Ovary (tissue), 9 donors: ENCODE measurements around the gene SSU72. TPM values are rescaled to one million over a fixed set of nuclear protein-coding genes. Genes with fewer than 3 reads are reported as not detected.

Source experiments
- DNase-seq, 5 donors: peaks; one replicate each; pipeline ENCODE4 v3.0.0-alpha.2; 2019 to 2020
- H3K27ac ChIP-seq, 2 donors: fragments of 200-600 bp; one replicate each; pipeline versions ENCODE4 v1.5.1 to v1.8.0; 2019 to 2022
- H3K27me3 ChIP-seq: fragments of 200-600 bp; one replicate; pipeline ENCODE4 v1.8.0; 2022
- H3K36me3 ChIP-seq: fragments of 200-600 bp; sonication (generic); one replicate; pipeline ENCODE4 v1.5.1; 2019
- H3K4me1 ChIP-seq: one replicate; pipeline ENCODE4 v1.8.1; 2013; ENCODE audit warnings: mild to moderate bottlenecking, moderate library complexity; ENCODE audit not compliant: insufficient read depth
- H3K4me3 ChIP-seq: fragments of 200-600 bp; sonication (generic); one replicate; pipeline ENCODE4 v1.5.1; 2017
- H3K9me3 ChIP-seq, 2 donors: fragments of 200-600 bp in 1 of 2; sonication (generic) in 1 of 2; one replicate each; pipeline versions ENCODE4 v1.5.1 to v1.8.1; 2013 to 2019; ENCODE audit warnings: mild to moderate bottlenecking in 1 of 2, moderate library complexity in 1 of 2
- EP300 ChIP-seq: sonication (generic); formaldehyde crosslinking; IDR thresholded peaks from one replicate; pipeline ENCODE4 v1.6.1; 2017; ENCODE audit warnings: antibody characterized with exemption
- POLR2A ChIP-seq: fragments of 450-650 bp; IDR thresholded peaks from one replicate; pipeline ENCODE4 v1.6.1; 2017; ENCODE audit warnings: antibody characterized with exemption, mild to moderate bottlenecking, moderate library complexity
- WGBS, 3 donors: extraction: QIAGEN DNeasy Blood & Tissue Kit in 1 of 3; methylation state at CpG; one replicate each; pipeline versions ENCODE4 v1.1.5 to v1.1.7; 2013 to 2017; 5-methylcytosine and 5-hydroxymethylcytosine counted together
- intact Hi-C, 4 donors: fragments of 100-400 bp; cut with DNase I; formaldehyde crosslinking; loops; one replicate each; pipeline versions ENCODE4 v1.11.0 to v1.15.1; 2022 to 2023
- polyA plus RNA-seq, 2 donors: library from polyadenylated mRNA; stranded (reverse); fragments of 200-250 nt in 1 of 2; fragments of 350-450 nt in 1 of 2; fragmentation: Illumina TruSeq in 1 of 2; extraction: RNeasy Lipid Tissue Mini Kit (QIAGEN cat#74804) in 1 of 2; gene quantifications; one replicate each; pipeline ENCODE4 v1.2.3, GENCODE V29; 2013 to 2014
- total RNA-seq, 7 donors: library from RNA; depleted of rRNA in 2 of 7; stranded (reverse); fragments of >200 nt in 2 of 7; fragmentation: NEBNext Ultra II Directional in 3 of 7; extraction: Animal tissue kit (Norgen Biotek cat#: 25700) in 3 of 7; gene quantifications; one replicate each; pipeline versions ENCODE4 v1.1.0 to v1.2.4, GENCODE V29; 2016 to 2023
- TF ChIP-seq, protein P1 (sequence below), 3 donors: fragments of 450-650 bp in 2 of 3; fragments of 200-600 bp in 1 of 3; IDR thresholded peaks; one replicate each; pipeline versions ENCODE4 v1.5.1 to v1.8.0; 2016 to 2022; ENCODE audit warnings: antibody characterized with exemption in 3 of 3, mild to moderate bottlenecking in 1 of 3
- donor health status: DM: no; HTN: no; CAD: no; lungs with moderate emphysema.
- donor health status: DM: no; HTN: no; CAD: no.
- donor health status: Bipolar disorder and iron deficiency.
- donor health status: DM: yes; HTN: yes; CAD: no.
- donor health status: DM: no; HTN: no; CAD: no.
- donor health status: DM: yes; HTN: yes; CAD: no.

SSU72 gene
- total and polyA plus RNA-seq, 9 donors: 72.3 to 119 (median 110) TPM

DNA sequence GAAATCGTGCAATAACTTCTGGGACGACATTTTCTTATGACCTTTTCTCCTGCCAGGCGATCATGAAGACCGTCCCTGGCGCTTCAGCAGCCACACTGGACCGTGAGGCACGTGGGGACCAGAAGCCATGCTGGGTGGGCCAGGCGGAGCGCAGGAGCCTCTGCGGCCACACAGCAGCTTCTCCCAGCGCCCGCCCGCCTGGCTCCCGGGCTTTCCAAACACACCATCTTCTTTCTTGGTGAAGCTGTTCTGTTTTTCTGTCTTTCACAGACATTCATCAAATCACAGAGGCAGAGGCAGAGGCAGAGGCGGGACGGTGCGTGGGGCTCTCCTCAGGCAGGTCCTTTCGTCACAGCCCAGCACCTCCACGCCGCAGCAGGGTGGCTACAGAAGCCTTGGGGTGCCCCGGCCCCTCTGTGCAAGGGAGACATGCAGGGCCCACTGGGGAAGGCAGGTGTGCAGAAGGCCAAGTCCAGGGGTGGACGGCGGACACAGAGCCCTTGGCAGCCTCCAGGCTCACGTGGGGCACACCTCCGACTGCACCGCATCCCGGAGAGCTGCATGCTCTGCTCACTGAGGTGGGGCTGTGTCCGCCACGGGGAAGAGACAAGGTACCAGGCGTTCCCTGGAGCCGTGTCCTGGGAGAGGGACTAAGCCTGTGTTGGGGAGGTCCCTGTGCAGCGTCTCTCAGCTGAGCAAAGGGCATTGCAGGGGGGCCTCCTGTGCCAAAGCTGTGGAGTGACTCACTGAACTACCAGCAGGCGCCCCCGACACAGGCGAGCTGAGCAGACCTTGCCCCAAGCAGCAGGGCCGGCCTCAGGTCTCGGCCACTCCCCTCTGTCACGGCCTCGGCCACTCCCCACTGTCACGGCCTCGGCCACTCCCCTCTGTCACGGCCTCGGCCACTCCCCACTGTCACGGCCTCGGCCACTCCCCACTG is 31.6 kb downstream of the SSU72 start:
- Histone ChIP-seq H3K36me3 (no peaks in the 10 kb centered on the region), H3K4me1 (peaks cover 11% of the 10 kb centered on the region), H3K27ac (no peak overlapping the region), H3K9me3 (no peaks in the 10 kb centered on the region), H3K4me3 (no peak overlapping the region), H3K27me3 (no peaks in the 10 kb centered on the region)
- DNase-seq: peak in 1 of 5 donors; percentile 23
- WGBS, 3 donors: 86 to 89% (median 87%) methylated on average over 45 of the region's 45 CpGs
- intact Hi-C loops: no loop called here
- no peak for TF ChIP-seq EP300
- TF ChIP-seq, protein P1, sequence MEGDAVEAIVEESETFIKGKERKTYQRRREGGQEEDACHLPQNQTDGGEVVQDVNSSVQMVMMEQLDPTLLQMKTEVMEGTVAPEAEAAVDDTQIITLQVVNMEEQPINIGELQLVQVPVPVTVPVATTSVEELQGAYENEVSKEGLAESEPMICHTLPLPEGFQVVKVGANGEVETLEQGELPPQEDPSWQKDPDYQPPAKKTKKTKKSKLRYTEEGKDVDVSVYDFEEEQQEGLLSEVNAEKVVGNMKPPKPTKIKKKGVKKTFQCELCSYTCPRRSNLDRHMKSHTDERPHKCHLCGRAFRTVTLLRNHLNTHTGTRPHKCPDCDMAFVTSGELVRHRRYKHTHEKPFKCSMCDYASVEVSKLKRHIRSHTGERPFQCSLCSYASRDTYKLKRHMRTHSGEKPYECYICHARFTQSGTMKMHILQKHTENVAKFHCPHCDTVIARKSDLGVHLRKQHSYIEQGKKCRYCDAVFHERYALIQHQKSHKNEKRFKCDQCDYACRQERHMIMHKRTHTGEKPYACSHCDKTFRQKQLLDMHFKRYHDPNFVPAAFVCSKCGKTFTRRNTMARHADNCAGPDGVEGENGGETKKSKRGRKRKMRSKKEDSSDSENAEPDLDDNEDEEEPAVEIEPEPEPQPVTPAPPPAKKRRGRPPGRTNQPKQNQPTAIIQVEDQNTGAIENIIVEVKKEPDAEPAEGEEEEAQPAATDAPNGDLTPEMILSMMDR (IDR thresholded peaks at IDR 0.05): no peak
- TF ChIP-seq POLR2A: no peak

DNA sequence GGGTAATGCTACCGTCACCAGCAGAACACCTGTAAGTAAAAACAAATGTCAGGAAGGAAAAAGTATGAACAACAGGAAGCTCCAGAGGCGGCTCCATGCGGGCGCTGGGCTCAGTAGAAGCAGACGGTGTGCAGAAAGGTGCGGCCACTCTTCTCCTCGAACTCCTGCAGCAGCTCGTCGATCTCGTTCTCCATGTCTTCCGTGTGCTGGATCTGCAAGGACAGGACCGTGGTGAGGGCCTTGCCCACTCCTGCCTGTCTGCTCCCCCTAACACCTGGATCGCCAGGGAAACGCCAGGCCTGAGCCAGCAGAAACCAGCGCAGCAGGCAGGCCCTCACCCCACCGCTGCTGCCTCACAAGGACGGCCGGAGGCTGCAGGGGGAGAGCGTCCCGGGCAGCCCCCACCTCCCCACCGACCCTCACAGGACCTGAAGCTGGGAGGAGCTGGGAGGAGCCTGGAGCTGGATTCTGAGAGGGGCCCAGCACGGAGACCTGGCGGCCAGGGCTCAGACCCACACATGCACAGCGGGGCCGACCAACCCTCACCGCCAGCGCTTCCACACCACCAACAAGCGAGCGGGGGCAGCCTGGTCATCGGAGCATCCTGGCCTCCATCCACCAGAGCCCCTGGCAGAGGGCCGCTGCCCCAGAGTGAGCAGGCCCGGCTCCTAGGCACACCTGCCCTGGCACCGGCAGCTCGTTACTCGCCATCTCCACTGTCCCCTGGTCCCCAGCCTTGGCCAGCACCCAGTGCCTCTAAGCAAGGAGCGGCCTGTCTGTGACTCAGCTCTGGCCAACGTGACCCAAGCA is 32.5 kb downstream of the SSU72 start:
- H3K4me1 ChIP-seq: peaks cover 11% of the 10 kb centered on the region
- intact Hi-C loops: no loop called here
- no peak overlapping the region for H3K27ac ChIP-seq
- H3K4me3 ChIP-seq: no peak overlapping the region
- TF ChIP-seq EP300 (no peak), POLR2A (no peak)
- TF ChIP-seq, protein P1 (IDR thresholded peaks at IDR 0.05): no peak
- H3K9me3 ChIP-seq: no peaks in the 10 kb centered on the region
- whole genome bisulfite sequencing, 3 donors: 82 to 86% (median 83%) methylated on average over 34 to 37 of the region's 37 CpGs
- H3K36me3 ChIP-seq: no peaks in the 10 kb centered on the region
- peak in 1 of 5 donors; percentile 28 for DNase-seq
- H3K27me3 ChIP-seq: no peaks in the 10 kb centered on the region

DNA sequence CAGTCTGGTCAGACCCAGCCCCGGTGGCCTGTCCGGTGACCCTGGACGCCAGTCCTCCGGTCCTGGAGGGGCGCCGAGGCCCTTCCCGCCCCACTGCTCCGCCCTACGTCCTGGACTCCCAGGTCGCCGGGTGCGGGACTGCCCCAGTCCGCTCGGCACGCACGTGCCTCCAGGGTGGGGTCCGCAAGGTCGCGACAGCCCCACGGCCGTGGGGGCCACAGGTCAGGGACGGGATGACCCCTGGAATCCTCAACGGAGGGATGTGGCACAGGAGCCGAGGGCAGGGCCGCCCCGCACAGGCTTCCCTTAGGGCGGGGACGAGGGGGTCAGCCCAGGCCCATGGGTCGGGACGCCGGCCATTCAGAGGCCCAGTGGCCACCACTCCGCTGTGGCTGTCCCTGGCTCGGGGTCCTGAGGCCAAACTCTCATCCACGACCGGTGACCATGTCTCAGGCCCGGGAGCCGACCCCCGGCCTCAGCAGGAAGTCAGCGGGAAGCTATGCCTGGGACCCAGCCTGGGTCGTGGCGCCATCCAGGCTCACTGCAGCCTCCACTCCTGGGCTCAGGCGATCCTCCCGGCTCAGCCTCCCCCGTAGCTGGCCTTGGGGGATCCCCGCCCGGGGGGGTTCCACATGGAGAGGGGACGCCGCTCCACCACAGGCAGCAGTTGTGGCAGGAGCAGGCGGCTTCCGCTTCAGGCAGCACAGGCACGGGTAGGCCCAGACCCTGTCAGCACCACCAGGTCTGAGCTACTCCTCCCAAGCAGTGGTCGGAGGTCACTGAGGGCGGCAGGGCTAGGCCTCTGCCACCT is 33.6 kb downstream of the SSU72 start:
- intact Hi-C loops: no loop called here
- Histone ChIP-seq H3K27ac (peak overlapping the region; percentile 75 to 87), H3K4me1 (peaks cover 11% of the 10 kb centered on the region), H3K9me3 (no peaks in the 10 kb centered on the region), H3K4me3 (peak overlapping the region; percentile 57), H3K27me3 (no peaks in the 10 kb centered on the region), H3K36me3 (no peaks in the 10 kb centered on the region)
- 34 to 65% (median 42%) methylated on average over 31 to 53 of the region's 53 CpGs for WGBS, 3 donors
- peak in 1 of 5 donors; percentile 55 for DNase-seq
- peak; percentile 5 for TF ChIP-seq POLR2A
- TF ChIP-seq, protein P1 (IDR thresholded peaks at IDR 0.05): no peak
